Activated B cell treated with CpG ODN at 0.5 μM for 24 hours (primary cell): ENCODE measurements around the gene LRCH4. TPM values are rescaled to one million over a fixed set of nuclear protein-coding genes. Genes with fewer than 3 reads are reported as not detected.

Experiments used
- ATAC-seq: fragments of 200-7000 bp; cut with Tn5 transposase; one replicate; pipeline ENCODE4 v1.10.0; 2021; ENCODE audit warnings: low read depth, mild to moderate bottlenecking, moderate library complexity
- CTCF ChIA-PET: fragments of 350-600 bp; sonication (Branson Sonifier 250); formaldehyde crosslinking; loops from one replicate; lab custom pipeline; 2021; ENCODE audit warnings: antibody characterized with exemption; lab: Charles Lee
- POLR2A ChIA-PET: fragments of 350-600 bp; sonication (Branson Sonifier 250); formaldehyde crosslinking; loops from one replicate; lab custom pipeline; 2021; ENCODE audit warnings: antibody characterized with exemption; lab: Charles Lee
- DNase-seq: peaks from one replicate; pipeline ENCODE4 v3.0.0; 2022
- H3K27ac Mint-ChIP-seq: one replicate; pipeline ENCODE4 v1.8.0; 2020; ENCODE audit warnings: mixed read lengths
- H3K27me3 Mint-ChIP-seq: one replicate; pipeline ENCODE4 v1.8.0; 2021; ENCODE audit warnings: mixed read lengths
- H3K36me3 Mint-ChIP-seq: one replicate; pipeline ENCODE4 v1.8.0; 2021; ENCODE audit warnings: low read depth, mixed read lengths
- H3K4me1 Mint-ChIP-seq: one replicate; pipeline ENCODE4 v1.8.0; 2021; ENCODE audit warnings: mixed read lengths
- H3K4me3 Mint-ChIP-seq: one replicate; pipeline ENCODE4 v1.8.0; 2020; ENCODE audit warnings: mild to moderate bottlenecking, mixed read lengths
- H3K9me3 Mint-ChIP-seq: one replicate; pipeline ENCODE4 v1.8.0; 2020; ENCODE audit warnings: mixed read lengths
- CTCF ChIP-seq: fragments of 200-600 bp; IDR thresholded peaks from one replicate; pipeline ENCODE4 v1.8.0; 2022; ENCODE audit warnings: antibody characterized with exemption, mild to moderate bottlenecking
- intact Hi-C: fragments of 100-400 bp; cut with micrococcal nuclease; formaldehyde crosslinking; loops from one replicate; pipeline ENCODE4 v1.15.1; 2024
- total RNA-seq: library from RNA; stranded (reverse); gene quantifications from 2 replicates; pipeline ENCODE4 v1.2.3, GENCODE V29; 2022

LRCH4 gene
- total RNA-seq, 1 donor from 2014 or later: 174 TPM

GRCh38 chr7:100568896-100569844, 16.8 kb downstream of the LRCH4 start:
- Mint-ChIP-seq H3K4me3 (peak overlapping the region; percentile 59), H3K36me3 (peaks cover 11% of the 10 kb centered on the region), H3K27ac (peak overlapping the region; percentile 63), H3K9me3 (no peaks in the 10 kb centered on the region), H3K27me3 (no peaks in the 10 kb centered on the region), H3K4me1 (peaks cover 42% of the 10 kb centered on the region)
- ChIA-PET CTCF (no interaction called here), POLR2A (interaction anchor here (0.5 to 2.0 kb wide), 3 partner anchors 16 to 18 kb away, joined by 5 to 11 read pairs (median 6); partner anchors contain the start of genes FBXO24 and LRCH4)
- DNase-seq (peak; percentile 43), ATAC-seq (peak; percentile 45)
- TF ChIP-seq CTCF: no peak
- intact Hi-C loops: loop anchor here (1.0 kb wide), 1 partner anchor 14 kb away; no protein-coding TSS in a partner anchor

- POLR2A ChIA-PET: interaction anchor here (1.8 to 2.0 kb wide), 2 partner anchors 16 to 18 kb away, joined by 6 to 11 read pairs; partner anchors contain the start of genes FBXO24 and LRCH4
- no peak overlapping the region for H3K4me3 Mint-ChIP-seq
- H3K27me3 Mint-ChIP-seq: no peaks in the 10 kb centered on the region
Measured at GRCh38 chr7:100568176-100568895, 17.6 kb downstream of the LRCH4 start.

GRCh38 chr7:100567751-100568175, 18.2 kb downstream of the LRCH4 start:
- Mint-ChIP-seq H3K4me1 (peaks cover 46% of the 10 kb centered on the region), H3K4me3 (no peak overlapping the region)

More at GRCh38 chr7:100568176-100568895, 17.6 kb downstream of the LRCH4 start:
- no peak for TF ChIP-seq CTCF
- ATAC-seq (no peak), DNase-seq (no peak)
- Mint-ChIP-seq H3K9me3 (no peaks in the 10 kb centered on the region), H3K4me1 (peaks cover 46% of the 10 kb centered on the region), H3K27ac (peak overlapping the region; percentile 63), H3K36me3 (peaks cover 11% of the 10 kb centered on the region)
- intact Hi-C loops: no loop called here
- CTCF ChIA-PET: no interaction called here

GRCh38 chr7:100567031-100567730, 18.7 kb downstream of the LRCH4 start:
- H3K9me3 Mint-ChIP-seq: no peaks in the 10 kb centered on the region
- CTCF ChIA-PET: no interaction called here
- intact Hi-C loops: no loop called here
- POLR2A ChIA-PET: interaction anchor here (1.2 to 1.7 kb wide), 2 partner anchors 19 to 108 kb away, joined by 4 to 7 read pairs; partner anchors contain the start of genes FBXO24 and LRCH4
- peaks cover 9% of the 10 kb centered on the region for H3K36me3 Mint-ChIP-seq
- peaks cover 43% of the 10 kb centered on the region for H3K4me1 Mint-ChIP-seq
- no peak for ATAC-seq
- no peak for TF ChIP-seq CTCF
- DNase-seq: no peak
- H3K27me3 Mint-ChIP-seq: no peaks in the 10 kb centered on the region
- no peak overlapping the region for H3K4me3 Mint-ChIP-seq
- H3K27ac Mint-ChIP-seq: peak overlapping the region; percentile 21

More at GRCh38 chr7:100567751-100568175, 18.2 kb downstream of the LRCH4 start:
- DNase-seq (no peak), ATAC-seq (peak; percentile 18)
- H3K36me3 Mint-ChIP-seq: peaks cover 11% of the 10 kb centered on the region
- H3K27me3 Mint-ChIP-seq: no peaks in the 10 kb centered on the region
- H3K27ac Mint-ChIP-seq: peak overlapping the region; percentile 21
- intact Hi-C loops: no loop called here
- H3K9me3 Mint-ChIP-seq: no peaks in the 10 kb centered on the region
- no peak for TF ChIP-seq CTCF
- ChIA-PET CTCF (no interaction called here), POLR2A (interaction anchor here (1.2 to 1.7 kb wide), 2 partner anchors 18 to 108 kb away, joined by 4 to 7 read pairs; partner anchors contain the start of genes FBXO24 and LRCH4)
